Fibroblast of mammary gland (primary cell): Measurements from ENCODE around the gene PITX2.
"Not testable (repeated sequence)": the region's sequence is repeated elsewhere in the genome, so short reads cannot be mapped to it uniquely, and the experiment has no call there.

ENCODE experiments used
- DNase-seq: peaks from one replicate; pipeline ENCODE4 v3.0.0-alpha.2; 2010; ENCODE audit warnings: low read depth
- H3K4me3 ChIP-seq: 2 replicates; pipeline ENCODE4 v1.5.1; 2011; ENCODE audit warnings: low read depth, mild to moderate bottlenecking, low read length, moderate library complexity; ENCODE audit not compliant: control insufficient read depth
- TF ChIP-seq, protein P1 (sequence below): conservative IDR thresholded peaks from 2 replicates; pipeline ENCODE4 v1.5.1; 2011; ENCODE audit warnings: low read depth, low read length, inconsistent platforms; ENCODE audit not compliant: control insufficient read depth, insufficient read depth

The PITX2 gene

DNA sequence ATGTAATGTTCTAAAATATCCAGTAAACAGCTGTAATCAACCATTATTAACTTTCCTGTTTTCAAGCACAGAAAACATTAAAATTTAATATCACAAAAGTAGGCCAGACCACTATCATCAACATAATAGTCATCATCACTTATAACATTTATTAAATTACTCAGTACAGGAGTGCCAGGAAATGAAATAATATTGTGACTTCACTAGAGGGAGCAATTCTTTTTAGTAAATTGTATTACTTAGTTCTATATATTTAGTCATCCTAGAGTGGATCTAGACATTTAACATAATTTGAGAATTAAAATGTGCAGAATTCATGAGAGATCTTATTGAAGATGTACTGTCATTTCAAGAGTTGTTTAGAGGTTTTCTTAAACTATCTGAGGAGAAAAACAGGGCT, 33.6 kb downstream of the PITX2 start:
- peak; percentile 31 for DNase-seq
- no peak overlapping the region for H3K4me3 ChIP-seq
- TF ChIP-seq, protein P1, sequence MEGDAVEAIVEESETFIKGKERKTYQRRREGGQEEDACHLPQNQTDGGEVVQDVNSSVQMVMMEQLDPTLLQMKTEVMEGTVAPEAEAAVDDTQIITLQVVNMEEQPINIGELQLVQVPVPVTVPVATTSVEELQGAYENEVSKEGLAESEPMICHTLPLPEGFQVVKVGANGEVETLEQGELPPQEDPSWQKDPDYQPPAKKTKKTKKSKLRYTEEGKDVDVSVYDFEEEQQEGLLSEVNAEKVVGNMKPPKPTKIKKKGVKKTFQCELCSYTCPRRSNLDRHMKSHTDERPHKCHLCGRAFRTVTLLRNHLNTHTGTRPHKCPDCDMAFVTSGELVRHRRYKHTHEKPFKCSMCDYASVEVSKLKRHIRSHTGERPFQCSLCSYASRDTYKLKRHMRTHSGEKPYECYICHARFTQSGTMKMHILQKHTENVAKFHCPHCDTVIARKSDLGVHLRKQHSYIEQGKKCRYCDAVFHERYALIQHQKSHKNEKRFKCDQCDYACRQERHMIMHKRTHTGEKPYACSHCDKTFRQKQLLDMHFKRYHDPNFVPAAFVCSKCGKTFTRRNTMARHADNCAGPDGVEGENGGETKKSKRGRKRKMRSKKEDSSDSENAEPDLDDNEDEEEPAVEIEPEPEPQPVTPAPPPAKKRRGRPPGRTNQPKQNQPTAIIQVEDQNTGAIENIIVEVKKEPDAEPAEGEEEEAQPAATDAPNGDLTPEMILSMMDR: no peak

DNA sequence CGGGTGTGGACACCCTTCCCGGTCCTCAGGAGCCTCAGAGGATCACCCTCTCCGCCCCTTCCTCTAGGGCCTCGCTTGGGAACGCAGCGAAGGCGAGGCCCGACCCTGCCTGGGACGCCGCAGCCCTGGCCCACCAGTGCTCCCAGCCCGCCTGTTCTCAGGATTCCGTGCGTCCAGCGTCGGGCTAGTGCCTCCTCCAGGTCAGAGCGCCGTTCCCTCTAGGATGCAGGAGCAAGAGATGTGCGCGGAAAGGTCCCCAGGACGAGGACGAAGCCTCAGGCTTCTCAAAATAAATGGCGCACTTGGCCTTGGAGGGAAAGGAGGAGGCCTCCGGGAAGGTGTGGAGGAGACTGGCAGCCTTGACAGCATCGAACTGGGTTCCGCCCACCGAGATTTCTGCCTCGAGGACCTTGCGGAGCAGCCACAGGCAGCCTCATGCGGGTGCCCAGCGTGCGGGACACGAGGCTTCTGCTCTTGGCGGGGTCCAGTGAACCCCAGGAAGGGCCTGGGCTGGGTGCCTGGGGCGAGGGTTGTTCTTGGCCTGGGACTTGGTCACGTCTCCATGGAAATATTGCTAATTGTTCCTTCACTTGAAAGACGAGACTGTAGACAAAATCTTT, 35.1 kb downstream of the PITX2 start:
- no peak for DNase-seq
- H3K4me3 ChIP-seq: no peak overlapping the region
- TF ChIP-seq, protein P1: no peak

DNA sequence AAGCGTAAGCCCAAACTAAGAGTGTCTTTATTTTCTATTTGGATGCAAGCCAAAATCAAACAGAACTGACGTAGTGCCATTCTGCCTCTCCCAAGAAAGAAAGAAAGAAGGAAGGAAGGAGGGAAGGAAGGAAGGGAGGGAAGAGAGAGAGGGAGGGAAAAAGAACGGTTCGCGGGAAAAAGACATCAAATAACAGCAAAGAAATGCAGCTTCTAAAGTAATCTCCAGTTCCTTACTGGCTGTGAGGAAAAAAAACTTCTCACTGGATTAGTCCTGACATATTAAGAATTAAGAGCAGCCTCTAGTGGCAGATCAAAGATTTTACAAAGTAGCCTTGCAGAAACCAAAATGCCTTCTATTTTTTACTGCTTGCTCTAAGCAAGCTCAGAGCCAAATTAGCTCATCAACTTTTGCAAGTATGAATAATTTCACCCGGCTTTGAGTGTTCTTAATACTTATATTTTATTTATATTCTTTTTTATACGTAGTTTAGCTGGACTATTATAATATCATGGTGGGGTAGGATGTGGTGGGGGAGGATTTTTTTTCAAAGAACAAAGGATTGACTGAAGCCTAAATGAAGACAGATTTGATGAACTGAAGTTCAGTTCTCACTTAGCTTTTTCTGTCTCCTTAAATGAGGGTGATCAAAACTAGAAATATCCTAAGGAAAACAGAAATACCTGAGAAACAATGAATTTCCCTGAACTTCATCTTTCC, 36.6 kb downstream of the PITX2 start:
- peak overlapping the region; percentile 37 for H3K4me3 ChIP-seq
- TF ChIP-seq, protein P1: peak; percentile 72
- peak; percentile 76 for DNase-seq

DNA sequence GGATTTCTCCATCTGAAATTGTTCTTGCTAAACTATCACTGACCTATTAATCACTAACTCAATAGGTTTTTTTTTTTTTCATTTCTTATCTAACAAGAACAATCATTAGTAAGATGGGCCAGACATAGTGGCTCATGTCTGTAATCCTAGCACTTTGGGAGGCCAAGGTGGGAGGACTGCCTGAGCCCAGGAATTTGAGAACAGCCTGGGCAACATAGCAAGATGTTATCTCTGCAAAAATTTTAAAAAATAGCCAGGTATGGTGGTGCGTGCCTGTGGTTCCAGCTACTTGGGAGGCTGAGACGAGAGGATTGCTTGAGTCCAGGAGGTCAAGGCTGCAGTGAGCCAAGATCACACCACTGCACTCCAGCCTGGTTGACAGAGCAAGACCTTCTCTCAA, 46.2 kb downstream of the PITX2 start:
- not testable (repeated sequence) for DNase-seq, H3K4me3 ChIP-seq
